Umbilical cord (tissue), 2 donors: ENCODE data around the gene CCDC7. TPM values are rescaled to one million over a fixed set of nuclear protein-coding genes. Genes with fewer than 3 reads are reported as not detected.
"Not testable (repeated sequence)": the region's sequence is repeated elsewhere in the genome, so short reads cannot be mapped to it uniquely, and the experiment has no call there.

ENCODE experiments used
- DNase-seq: peaks from one replicate; pipeline ENCODE4 v3.0.0-alpha.2; 2015; ENCODE audit warnings: low spot score
- total RNA-seq: library from RNA; depleted of rRNA; stranded (reverse); fragments of >200 nt; gene quantifications from one replicate; pipeline ENCODE4 v1.2.3, GENCODE V29; 2014; ENCODE audit warnings: low replicate concordance; ENCODE audit not compliant: insufficient read depth

CCDC7 gene
- total RNA-seq, 1 donor from 2014 or later: 85.0 TPM

GRCh38 chr10:32446536-32447406, 831 bp downstream of the CCDC7 start:
- peak; percentile 53 for DNase-seq

GRCh38 chr10:32454148-32454547, 8.2 kb downstream of the CCDC7 start:
- DNase-seq: no peak

GRCh38 chr10:32459051-32459698, 13.2 kb downstream of the CCDC7 start:
- DNase-seq: no peak

- DNase-seq: no peak
Measured at GRCh38 chr10:32461203-32461602, 15.3 kb downstream of the CCDC7 start.

- no peak for DNase-seq
Measured at GRCh38 chr10:32471232-32471631, 25.3 kb downstream of the CCDC7 start.

- DNase-seq: no peak
Measured at GRCh38 chr10:32477499-32477898, 31.6 kb downstream of the CCDC7 start.

- DNase-seq: no peak
Measured at GRCh38 chr10:32481606-32482005, 35.7 kb downstream of the CCDC7 start.

GRCh38 chr10:32483019-32483502, 37.1 kb downstream of the CCDC7 start:
- DNase-seq: not testable (repeated sequence)

GRCh38 chr10:32488038-32488437, 42.1 kb downstream of the CCDC7 start:
- DNase-seq: not testable (repeated sequence)

- DNase-seq: no peak
Measured at GRCh38 chr10:32489158-32489557, 43.2 kb downstream of the CCDC7 start.

GRCh38 chr10:32489901-32490300, 44.0 kb downstream of the CCDC7 start:
- DNase-seq: no peak

GRCh38 chr10:32494562-32494961, 48.6 kb downstream of the CCDC7 start:
- not testable (repeated sequence) for DNase-seq

- DNase-seq: not testable (repeated sequence)
Measured at GRCh38 chr10:32500136-32500535, 54.2 kb downstream of the CCDC7 start.

- DNase-seq: no peak
Measured at GRCh38 chr10:32501906-32502305, 56.0 kb downstream of the CCDC7 start.

- not testable (repeated sequence) for DNase-seq
Measured at GRCh38 chr10:32505762-32506420, 60.0 kb downstream of the CCDC7 start.

GRCh38 chr10:32511599-32511998, 65.7 kb downstream of the CCDC7 start:
- DNase-seq: no peak

- no peak for DNase-seq
Measured at GRCh38 chr10:32516567-32517495, 70.9 kb downstream of the CCDC7 start.

- DNase-seq: no peak
Measured at GRCh38 chr10:32530231-32530630, 84.3 kb downstream of the CCDC7 start.

- DNase-seq: no peak
Measured at GRCh38 chr10:32538256-32538655, 92.3 kb downstream of the CCDC7 start.

- no peak for DNase-seq
Measured at GRCh38 chr10:32540691-32541470, 94.9 kb downstream of the CCDC7 start.
